Measurements from ENCODE around the gene DDX55. TPM values are rescaled to one million over a fixed set of nuclear protein-coding genes. Genes with fewer than 3 reads are reported as not detected.

Gene DDX55
- polyA plus RNA-seq, 1 donor (not counting 4 experiments of a cell fraction or from before 2014, with no cell fraction given): 25.7 TPM

- H3K36me3 ChIP-seq (ENCODE audit: control insufficient read depth in 2 of 2, extremely low read depth in 1 of 2, insufficient read depth in 2 of 2, low read length in 2 of 2): peaks cover 18 to 25% of the 10 kb centered on the region in 2 experiments
- no peak overlapping the region for H3K4me2 ChIP-seq (ENCODE audit: control insufficient read depth, extremely low read depth, insufficient read depth, low read depth, low read length)
- no peak overlapping the region for H3K27ac ChIP-seq (ENCODE audit: control insufficient read depth, insufficient read depth, low read length)
- peaks cover 8% of the 10 kb centered on the region for H3K79me2 ChIP-seq (ENCODE audit: control insufficient read depth, insufficient read depth, low read length)
- dilution Hi-C loops (cut with MboI; ENCODE audit: extremely low pct_ligation_motif_present, low sequenced_read_pairs): no loop called here
- H3K4me3 ChIP-seq (ENCODE audit: control insufficient read depth in 2 of 3, extremely low read depth in 1 of 3, insufficient read depth in 2 of 3, low read depth in 1 of 3, low read length in 3 of 3): no peak overlapping the region
- H3K4me1 ChIP-seq (ENCODE audit: control insufficient read depth, extremely low read depth, insufficient read depth, low read length): peaks cover 3% of the 10 kb centered on the region
- TF ChIP-seq CTCF (optimal IDR thresholded peaks at IDR 0.05 in 1 of 3, IDR thresholded peaks at IDR 0.05 in 1 of 3, conservative IDR thresholded peaks at IDR 0.05 in 1 of 3; ENCODE audit: extremely low read depth in 1 of 3, insufficient read depth in 2 of 3, low read length in 3 of 3) (no peak), EZH2 (IDR thresholded peaks at IDR 0.05; ENCODE audit: low read length) (no peak)
- no peak overlapping the region for H3K9ac ChIP-seq (ENCODE audit: control insufficient read depth, extremely low read depth, insufficient read depth, low read length)
- H3K9me3 ChIP-seq (ENCODE audit: control insufficient read depth, low read depth, low read length): no peaks in the 10 kb centered on the region
- no peaks in the 10 kb centered on the region for H3K27me3 ChIP-seq (ENCODE audit: control insufficient read depth, extremely low read depth, insufficient read depth, low read length)
- no peaks in the 10 kb centered on the region for H4K20me1 ChIP-seq (ENCODE audit: control insufficient read depth, extremely low read depth, insufficient read depth, low read length)
- DNase-seq (ENCODE audit: low read depth, low spot score) (no peak), FAIRE-seq (no peak)
- H2AFZ ChIP-seq (ENCODE audit: control insufficient read depth, low read length): no peak overlapping the region
- H3K9me1 ChIP-seq (ENCODE audit: control insufficient read depth, extremely low read depth, insufficient read depth, low read length): no peaks in the 10 kb centered on the region
These were observed 44.0 kb downstream of the DDX55 start for GRCh38 chr12:123645878-123646277.

- dilution Hi-C loops (cut with MboI; ENCODE audit: extremely low pct_ligation_motif_present, low sequenced_read_pairs): no loop called here
- no peak for FAIRE-seq
- H3K36me3 ChIP-seq (ENCODE audit: control insufficient read depth in 2 of 2, extremely low read depth in 1 of 2, insufficient read depth in 2 of 2, low read length in 2 of 2): peaks cover 19 to 25% of the 10 kb centered on the region in 2 experiments
These were observed 46.5 kb downstream of the DDX55 start for GRCh38 chr12:123648401-123648800.

More at GRCh38 chr12:123648401-123648800, 46.5 kb downstream of the DDX55 start:
- Histone ChIP-seq H3K9me1 (ENCODE audit: control insufficient read depth, extremely low read depth, insufficient read depth, low read length) (no peaks in the 10 kb centered on the region), H3K9ac (ENCODE audit: control insufficient read depth, extremely low read depth, insufficient read depth, low read length) (no peak overlapping the region), H3K4me2 (ENCODE audit: control insufficient read depth, extremely low read depth, insufficient read depth, low read depth, low read length) (no peak overlapping the region), H3K4me1 (ENCODE audit: control insufficient read depth, extremely low read depth, insufficient read depth, low read length) (peaks cover 3% of the 10 kb centered on the region), H3K27ac (ENCODE audit: control insufficient read depth, insufficient read depth, low read length) (no peak overlapping the region), H2AFZ (ENCODE audit: control insufficient read depth, low read length) (no peak overlapping the region), H3K27me3 (ENCODE audit: control insufficient read depth, extremely low read depth, insufficient read depth, low read length) (no peaks in the 10 kb centered on the region), H3K9me3 (ENCODE audit: control insufficient read depth, low read depth, low read length) (no peaks in the 10 kb centered on the region), H3K79me2 (ENCODE audit: control insufficient read depth, insufficient read depth, low read length) (peaks cover 7% of the 10 kb centered on the region), H3K4me3 (ENCODE audit: control insufficient read depth in 2 of 3, extremely low read depth in 1 of 3, insufficient read depth in 2 of 3, low read depth in 1 of 3, low read length in 3 of 3) (no peak overlapping the region), H4K20me1 (ENCODE audit: control insufficient read depth, extremely low read depth, insufficient read depth, low read length) (no peaks in the 10 kb centered on the region)
- DNase-seq (ENCODE audit: low read depth, low spot score): no peak
- TF ChIP-seq CTCF (optimal IDR thresholded peaks at IDR 0.05 in 1 of 3, IDR thresholded peaks at IDR 0.05 in 1 of 3, conservative IDR thresholded peaks at IDR 0.05 in 1 of 3; ENCODE audit: extremely low read depth in 1 of 3, insufficient read depth in 2 of 3, low read length in 3 of 3): no peak
- no peak for TF ChIP-seq EZH2 (IDR thresholded peaks at IDR 0.05; ENCODE audit: low read length)
